Liver (tissue), 9 donors: ENCODE data around the gene ECEL1. TPM values are rescaled to one million over a fixed set of nuclear protein-coding genes. Genes with fewer than 3 reads are reported as not detected.
A peak's percentile ranks its signal among the peaks of the same experiment; 100 is the strongest.

Experiments
- DNase-seq: peaks from one replicate; pipeline ENCODE4 v3.0.0-alpha.2; 2017; ENCODE audit warnings: low spot score
- H3K27ac ChIP-seq, 2 donors: one replicate each; pipeline ENCODE4 v1.7.0; 2013; ENCODE audit warnings: inconsistent platforms in 2 of 2, low read length in 2 of 2, control low read depth in 1 of 2, low read depth in 1 of 2, mild to moderate bottlenecking in 1 of 2
- H3K27me3 ChIP-seq, 4 donors: one replicate each; pipeline versions ENCODE4 v1.6.1 to v1.7.0; 2013; ENCODE audit warnings: low read length in 3 of 4, inconsistent platforms in 1 of 4, mild to moderate bottlenecking in 1 of 4, moderate library complexity in 1 of 4; ENCODE audit not compliant: control insufficient read depth in 4 of 4, insufficient read depth in 4 of 4
- H3K36me3 ChIP-seq, 4 donors: one replicate each; pipeline versions ENCODE4 v1.6.1 to v1.7.0; 2013; ENCODE audit warnings: low read length in 3 of 4, mild to moderate bottlenecking in 3 of 4, low read depth in 1 of 4, moderate library complexity in 1 of 4; ENCODE audit not compliant: control insufficient read depth in 4 of 4, insufficient read depth in 3 of 4
- H3K4me1 ChIP-seq, 4 donors: one replicate each; pipeline versions ENCODE4 v1.6.1 to v1.7.0; 2013; ENCODE audit warnings: low read length in 3 of 4, mild to moderate bottlenecking in 3 of 4, moderate library complexity in 1 of 4; ENCODE audit not compliant: control insufficient read depth in 4 of 4, insufficient read depth in 4 of 4
- H3K4me3 ChIP-seq, 3 donors: one replicate each; pipeline versions ENCODE4 v1.6.1 to v1.7.0; 2013; ENCODE audit warnings: low read length in 3 of 3, control low read depth in 1 of 3, low read depth in 1 of 3, mild to moderate bottlenecking in 1 of 3
- H3K9ac ChIP-seq, 2 donors: one replicate each; pipeline ENCODE4 v1.7.0; 2013; ENCODE audit warnings: low read length in 2 of 2, mild to moderate bottlenecking in 2 of 2, moderate library complexity in 2 of 2, control low read depth in 1 of 2, low read depth in 1 of 2
- H3K9me3 ChIP-seq, 4 donors: one replicate each; pipeline versions ENCODE4 v1.6.1 to v1.7.0; 2013; ENCODE audit warnings: low read length in 3 of 4; ENCODE audit not compliant: control insufficient read depth in 4 of 4
- ATF3 ChIP-seq: IDR thresholded peaks from 2 replicates; pipeline ENCODE4 v1.6.1; 2016; ENCODE audit warnings: antibody characterized with exemption
- CTCF ChIP-seq: fragments of 150-350 bp; IDR thresholded peaks from 2 replicates; pipeline ENCODE4 v1.5.1; 2017; ENCODE audit warnings: improper control_type of control experiment, low read depth, low read length; ENCODE audit not compliant: missing input control
- EGR1 ChIP-seq, 2 donors: IDR thresholded peaks; 2 replicates each; pipeline ENCODE4 v1.6.1; 2016 to 2018; ENCODE audit warnings: antibody characterized with exemption in 2 of 2, low read depth in 2 of 2
- FOXA1 ChIP-seq: IDR thresholded peaks from 2 replicates; pipeline ENCODE4 v1.6.1; 2016; ENCODE audit warnings: antibody characterized with exemption
- FOXA2 ChIP-seq: IDR thresholded peaks from 2 replicates; pipeline ENCODE4 v1.6.1; 2016; ENCODE audit warnings: antibody characterized with exemption
- GABPA ChIP-seq, 2 donors: IDR thresholded peaks in 1 of 2; conservative IDR thresholded peaks in 1 of 2; 2 replicates each; pipeline ENCODE4 v1.6.1; 2016; ENCODE audit warnings: antibody characterized with exemption in 2 of 2, mild to moderate bottlenecking in 1 of 2, moderate library complexity in 1 of 2
- HNF4A ChIP-seq, 2 donors: conservative IDR thresholded peaks; 2 replicates each; pipeline ENCODE4 v1.6.1; 2016; ENCODE audit warnings: antibody characterized with exemption in 2 of 2, mild to moderate bottlenecking in 2 of 2
- HNF4G ChIP-seq: IDR thresholded peaks from 2 replicates; pipeline ENCODE4 v1.6.1; 2016; ENCODE audit warnings: antibody characterized with exemption
- JUND ChIP-seq, 2 donors: IDR thresholded peaks; 2 replicates each; pipeline ENCODE4 v1.6.1; 2016; ENCODE audit warnings: antibody characterized with exemption in 2 of 2
- NR2F2 ChIP-seq: IDR thresholded peaks from 2 replicates; pipeline ENCODE4 v1.6.1; 2016; ENCODE audit warnings: antibody characterized with exemption
- RAD21 ChIP-seq, 2 donors: IDR thresholded peaks; 2 replicates each; pipeline ENCODE4 v1.6.1; 2016; ENCODE audit warnings: antibody characterized with exemption in 2 of 2, mild to moderate bottlenecking in 2 of 2
- REST ChIP-seq: IDR thresholded peaks from 2 replicates; pipeline ENCODE4 v1.6.1; 2016; ENCODE audit warnings: antibody characterized with exemption, mild to moderate bottlenecking
- TAF1 ChIP-seq: conservative IDR thresholded peaks from 2 replicates; pipeline ENCODE4 v1.6.1; 2016; ENCODE audit warnings: antibody characterized with exemption, mild to moderate bottlenecking
- YY1 ChIP-seq: IDR thresholded peaks from 2 replicates; pipeline ENCODE4 v1.6.1; 2016; ENCODE audit warnings: antibody characterized with exemption, mild to moderate bottlenecking
- WGBS: extraction: QIAGEN DNeasy Blood & Tissue Kit; methylation state at CpG from one replicate; pipeline ENCODE4 v1.1.7; 2013; 5-methylcytosine and 5-hydroxymethylcytosine counted together
- polyA plus RNA-seq, 2 donors: library from polyadenylated mRNA; stranded (reverse) in 1 of 2; unstranded in 1 of 2; fragments of 200-250 nt in 1 of 2; fragments of >200 nt in 1 of 2; fragmentation: Nextera tagmentation in 1 of 2; extraction: Ambion mirVana in 1 of 2; gene quantifications; one replicate each; pipeline versions ENCODE4 v1.2.1 to v1.2.3, GENCODE V29; 2013 to 2015
- total RNA-seq, 2 donors: library from RNA; depleted of rRNA; stranded (reverse); fragments of >200 nt; gene quantifications; one replicate each; pipeline ENCODE4 v1.2.3, GENCODE V29; 2014
- donor health status: healthy.
- donor health status: healthy.
- donor health status: healthy.
- donor health status: healthy.
- donor health status: healthy.

Gene ECEL1
- total and polyA plus RNA-seq, 4 donors: 0.67 to 1.8 TPM; not detected in 2

GRCh38 chr2:232488097-232488711, 570 bp upstream of the ECEL1 start:
- no peaks in the 10 kb centered on the region for H3K36me3 ChIP-seq
- 42% methylated on average over 16 of the region's 16 CpGs for WGBS
- no peaks in the 10 kb centered on the region for H3K9me3 ChIP-seq
- H3K4me1 ChIP-seq: peaks cover 3 to 23% (median 6%) of the 10 kb centered on the region in 4 donors
- DNase-seq: no peak
- TF ChIP-seq HNF4A (conservative IDR thresholded peaks at IDR 0.05) (no peak), TAF1 (no peak), YY1 (no peak), RAD21 (IDR thresholded peaks at IDR 0.05) (no peak), REST (no peak), FOXA2 (no peak), EGR1 (IDR thresholded peaks at IDR 0.05; ENCODE audit: low read depth in 2 of 2) (no peak), NR2F2 (no peak), GABPA (IDR thresholded peaks at IDR 0.05 in 1 of 2, conservative IDR thresholded peaks at IDR 0.05 in 1 of 2) (no peak), FOXA1 (no peak)
- no peak overlapping the region for H3K27ac ChIP-seq
- H3K27me3 ChIP-seq: peaks cover 3 to 10% (median 6%) of the 10 kb centered on the region in 4 donors
- no peak overlapping the region for H3K9ac ChIP-seq
- no peak overlapping the region for H3K4me3 ChIP-seq

GRCh38 chr2:232486558-232487384, 863 bp downstream of the ECEL1 start:
- Histone ChIP-seq H3K36me3 (no peaks in the 10 kb centered on the region), H3K27ac (no peak overlapping the region), H3K27me3 (peaks cover 3 to 10% (median 6%) of the 10 kb centered on the region in 4 donors), H3K4me1 (peaks cover 3 to 23% (median 6%) of the 10 kb centered on the region in 4 donors), H3K9me3 (no peaks in the 10 kb centered on the region), H3K4me3 (peak overlapping the region in 1 of 3 donors; percentile 29), H3K9ac (no peak overlapping the region)
- no peak for DNase-seq
- TF ChIP-seq TAF1 (no peak), HNF4A (conservative IDR thresholded peaks at IDR 0.05) (no peak), EGR1 (IDR thresholded peaks at IDR 0.05; ENCODE audit: low read depth in 2 of 2) (no peak), JUND (IDR thresholded peaks at IDR 0.05) (no peak), FOXA2 (no peak), HNF4G (no peak), NR2F2 (no peak), CTCF (no peak), ATF3 (no peak), REST (no peak)
- 4% methylated on average over 74 of the region's 74 CpGs for WGBS
